ENCODE measurements around the gene PDE11A.
"Not testable (repeated sequence)": the region's sequence is repeated elsewhere in the genome, so short reads cannot be mapped to it uniquely, and the experiment has no call there.

The PDE11A gene

DNA sequence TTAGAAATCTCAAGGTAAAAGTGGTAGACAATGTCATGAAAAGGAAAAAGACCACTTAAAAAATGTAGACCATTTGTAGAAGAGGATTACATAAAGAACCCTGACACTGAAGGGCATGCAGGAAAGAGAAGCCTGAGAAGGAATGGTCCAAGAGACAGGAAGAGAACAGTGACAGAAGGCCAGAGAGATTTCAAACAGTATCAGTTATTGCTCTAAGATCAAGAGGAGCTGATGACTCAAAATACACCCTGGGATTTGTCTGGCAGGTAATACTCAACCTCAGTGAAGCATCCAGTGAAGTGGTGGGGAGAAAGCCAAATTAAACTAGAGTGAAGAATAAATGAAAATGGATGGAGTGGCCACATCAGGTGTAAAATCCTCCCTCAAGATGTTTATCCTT, 100.5 kb downstream of the PDE11A start:
- Histone ChIP-seq H3K9me3 (no peaks in the 10 kb centered on the region), H3K4me3 (no peak overlapping the region), H3K27me3 (ENCODE audit: low read depth) (no peaks in the 10 kb centered on the region), H3K36me3 (replicated peaks) (no peaks in the 10 kb centered on the region), H3K4me1 (no peaks in the 10 kb centered on the region)
- in situ Hi-C loops (cut with MboI; ENCODE audit: low sequenced_read_pairs): no loop called here
- no peak for DNase-seq (ENCODE audit: low spot score in 2 of 2)

DNA sequence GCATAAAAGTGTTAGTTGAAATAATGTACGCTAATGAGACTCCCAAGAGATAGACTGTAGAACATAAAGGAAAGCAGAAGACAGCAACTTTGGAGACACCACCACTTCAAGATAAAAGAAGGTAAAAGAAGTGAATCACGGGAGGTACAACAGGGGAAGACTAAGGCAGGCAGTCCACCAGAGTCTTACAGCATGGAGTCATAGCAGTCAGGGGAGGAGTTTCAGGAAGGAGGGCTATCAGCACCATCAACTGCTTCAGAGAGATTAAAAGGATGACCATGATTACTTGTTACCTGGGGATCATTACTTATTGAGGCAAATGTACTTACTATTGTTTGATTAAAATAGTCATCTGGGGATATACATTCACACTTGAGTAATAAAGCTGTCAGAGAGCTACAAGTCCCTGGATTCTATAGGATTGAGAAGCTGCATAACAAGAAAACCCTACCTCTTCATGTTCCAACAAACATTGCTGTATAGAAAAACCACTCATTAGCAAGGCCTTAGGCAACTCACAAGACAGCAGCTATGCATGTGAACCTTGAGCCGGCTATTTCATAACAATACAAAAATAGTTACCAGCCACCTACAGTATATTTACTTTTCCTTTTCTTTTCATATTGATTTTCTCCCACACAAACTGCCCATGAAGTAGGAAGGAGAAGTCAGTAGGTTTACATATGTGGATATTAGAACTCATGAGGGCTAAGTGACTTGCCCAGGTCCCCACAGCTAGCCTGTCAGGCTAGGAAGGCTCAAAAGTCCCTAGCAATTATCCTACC, 101.7 kb downstream of the PDE11A start:
- in situ Hi-C loops (cut with MboI; ENCODE audit: low sequenced_read_pairs): no loop called here
- Histone ChIP-seq H3K4me3 (no peak overlapping the region), H3K4me1 (no peaks in the 10 kb centered on the region), H3K9me3 (no peaks in the 10 kb centered on the region), H3K27me3 (ENCODE audit: low read depth) (no peaks in the 10 kb centered on the region), H3K36me3 (replicated peaks) (no peaks in the 10 kb centered on the region)
- peak in 1 of 2 experiments; percentile 35 for DNase-seq (ENCODE audit: low spot score in 2 of 2)

DNA sequence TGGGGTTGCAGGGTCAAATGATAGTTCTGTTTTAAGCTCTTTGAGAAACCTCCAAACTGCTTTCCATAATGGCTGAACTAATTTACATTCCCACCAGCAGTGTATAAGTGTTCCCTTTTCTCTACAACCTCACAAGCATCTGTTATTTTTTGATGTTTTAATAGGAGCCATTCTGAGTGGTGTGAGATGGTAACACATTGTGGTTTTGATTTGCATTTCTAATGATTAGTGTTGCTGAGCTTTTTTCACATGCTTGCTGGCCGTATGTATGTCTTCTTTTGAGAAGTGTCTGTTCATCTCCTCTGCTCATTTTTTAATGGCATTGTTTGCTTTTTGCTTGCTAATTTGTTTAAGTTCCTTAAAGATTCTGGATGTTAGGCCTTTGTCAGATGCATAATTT, 107.7 kb downstream of the PDE11A start:
- Histone ChIP-seq H3K9me3 (no peaks in the 10 kb centered on the region), H3K27me3 (ENCODE audit: low read depth) (no peaks in the 10 kb centered on the region), H3K36me3 (replicated peaks) (no peaks in the 10 kb centered on the region), H3K4me1 (no peaks in the 10 kb centered on the region), H3K4me3 (no peak overlapping the region)
- DNase-seq (ENCODE audit: low spot score in 2 of 2): no peak
- in situ Hi-C loops (cut with MboI; ENCODE audit: low sequenced_read_pairs): no loop called here

DNA sequence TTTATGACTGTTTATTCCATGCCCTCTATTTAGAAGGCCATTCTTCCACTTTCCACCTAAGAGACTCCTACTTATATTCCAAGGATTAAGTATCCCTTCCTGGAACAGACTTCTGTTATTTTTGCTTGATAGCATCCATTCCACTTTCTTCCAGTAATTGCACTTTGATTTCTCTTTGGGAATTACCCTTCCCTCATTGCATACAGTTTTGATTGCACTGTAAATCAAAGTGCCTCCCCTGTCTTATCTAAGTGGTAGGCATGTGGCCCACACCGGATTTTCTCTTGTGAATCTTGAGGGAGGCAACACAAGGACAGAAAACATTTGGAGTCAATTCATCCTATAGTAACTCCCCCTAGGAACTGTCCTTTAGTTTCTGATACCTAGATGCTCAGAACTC, 120.4 kb downstream of the PDE11A start:
- Histone ChIP-seq H3K36me3 (replicated peaks) (no peaks in the 10 kb centered on the region), H3K27me3 (ENCODE audit: low read depth) (no peaks in the 10 kb centered on the region; the same call in 1 of the 2 replicates), H3K4me3 (no peak overlapping the region), H3K4me1 (no peaks in the 10 kb centered on the region), H3K9me3 (no peaks in the 10 kb centered on the region)
- DNase-seq (ENCODE audit: low spot score in 2 of 2): no peak
- in situ Hi-C loops (cut with MboI; ENCODE audit: low sequenced_read_pairs): no loop called here

DNA sequence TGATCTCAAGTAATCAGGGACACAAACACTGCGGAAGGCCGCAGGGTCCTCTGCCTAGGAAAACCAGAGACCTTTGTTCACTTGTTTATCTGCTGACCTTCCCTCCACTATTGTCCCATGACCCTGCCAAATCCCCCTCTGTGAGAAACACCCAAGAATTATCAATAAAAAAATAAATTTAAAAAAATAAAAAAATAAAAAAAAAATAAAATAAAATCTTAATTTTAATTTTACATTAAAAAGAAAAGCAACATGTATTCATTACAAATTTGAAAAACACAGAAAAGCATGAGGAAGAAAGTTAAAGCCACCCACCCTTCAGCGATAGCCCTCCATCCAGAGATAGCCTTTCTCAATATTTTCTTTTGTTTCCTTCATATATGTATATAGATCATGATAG, 125.0 kb downstream of the PDE11A start:
- H3K4me1 ChIP-seq; H3K4me3 ChIP-seq; H3K9me3 ChIP-seq; DNase-seq (ENCODE audit: low spot score in 2 of 2); H3K27me3 ChIP-seq (ENCODE audit: low read depth); H3K36me3 ChIP-seq (replicated peaks); in situ Hi-C loops (cut with MboI; ENCODE audit: low sequenced_read_pairs): not testable (repeated sequence)

DNA sequence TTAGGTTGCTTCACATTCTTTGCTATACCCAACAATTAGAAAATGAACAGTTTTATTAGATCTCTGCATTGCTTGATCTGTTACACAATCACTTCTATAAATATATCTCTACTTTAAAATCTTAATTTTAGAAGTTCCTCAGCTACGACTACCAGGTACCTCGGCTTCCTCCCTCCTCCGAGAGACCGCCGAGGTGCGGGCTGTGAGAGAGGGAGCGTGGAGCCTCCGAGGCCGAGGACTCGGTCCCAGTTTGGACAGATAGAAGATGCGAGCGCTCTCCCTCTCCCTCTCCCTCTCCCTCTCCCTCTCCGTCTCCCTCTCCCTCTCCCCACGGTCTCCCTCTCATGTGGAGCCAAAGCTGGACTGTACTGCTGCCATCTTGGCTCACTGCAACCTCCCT, 128.0 kb downstream of the PDE11A start:
- in situ Hi-C loops (cut with MboI; ENCODE audit: low sequenced_read_pairs); H3K9me3 ChIP-seq; H3K36me3 ChIP-seq (replicated peaks); H3K4me1 ChIP-seq; H3K27me3 ChIP-seq (ENCODE audit: low read depth); DNase-seq (ENCODE audit: low spot score in 2 of 2); H3K4me3 ChIP-seq: not testable (repeated sequence)

DNA sequence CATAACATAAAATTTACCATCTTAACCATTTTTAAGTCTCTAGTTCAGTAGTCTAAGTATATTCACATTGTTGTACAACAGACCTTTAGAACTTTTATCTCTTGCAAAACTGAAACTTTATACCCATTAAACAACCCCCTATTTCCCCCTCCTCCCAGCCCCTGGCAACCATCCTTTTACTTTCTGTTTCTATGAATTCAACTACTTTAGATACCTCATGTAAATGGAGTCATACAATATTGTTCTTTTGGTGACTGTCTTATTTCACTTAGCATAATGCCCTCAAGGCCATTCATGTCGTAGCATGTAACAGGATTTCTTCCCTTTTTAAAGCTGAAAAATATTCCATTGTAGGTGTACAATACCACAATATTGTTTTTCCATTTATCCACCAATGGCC, 129.8 kb downstream of the PDE11A start:
- DNase-seq (ENCODE audit: low spot score in 2 of 2): peak; percentile 7 to 35
- Histone ChIP-seq H3K27me3 (ENCODE audit: low read depth) (0 out of 2 replicates have a peak, but pooled peaks cover 3% of the 10 kb centered on the region), H3K36me3 (replicated peaks) (no peaks in the 10 kb centered on the region), H3K9me3 (no peaks in the 10 kb centered on the region), H3K4me3 (no peak overlapping the region), H3K4me1 (peaks cover 9% of the 10 kb centered on the region)
- in situ Hi-C loops (cut with MboI; ENCODE audit: low sequenced_read_pairs): no loop called here

DNA sequence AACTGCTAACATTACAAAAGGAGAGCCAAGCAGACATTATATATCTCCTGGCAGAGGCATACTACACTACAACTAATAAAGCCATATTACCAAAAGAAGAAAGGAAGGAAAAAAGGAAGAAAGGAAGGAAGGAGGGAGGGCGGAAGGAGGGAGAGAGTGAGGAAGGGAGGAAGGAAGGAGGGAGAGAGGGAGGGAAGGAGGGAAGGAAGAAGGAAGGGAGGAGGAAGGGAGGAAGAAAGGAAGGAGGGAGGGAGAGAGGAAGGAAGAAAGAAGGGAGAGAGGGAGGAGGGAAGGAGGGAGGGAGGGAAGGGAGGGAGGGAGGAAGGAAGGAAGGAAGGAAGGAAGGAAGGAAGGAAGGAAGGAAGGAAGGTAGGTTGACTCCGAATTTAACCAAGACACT, 133.4 kb downstream of the PDE11A start:
- Histone ChIP-seq H3K9me3 (no peaks in the 10 kb centered on the region), H3K4me3 (no peak overlapping the region), H3K4me1 (peaks cover 9% of the 10 kb centered on the region), H3K27me3 (ENCODE audit: low read depth) (0 out of 2 replicates have a peak, but pooled peaks cover 3% of the 10 kb centered on the region), H3K36me3 (replicated peaks) (no peaks in the 10 kb centered on the region)
- in situ Hi-C loops (cut with MboI; ENCODE audit: low sequenced_read_pairs): no loop called here
- DNase-seq (ENCODE audit: low spot score in 2 of 2): no peak

DNA sequence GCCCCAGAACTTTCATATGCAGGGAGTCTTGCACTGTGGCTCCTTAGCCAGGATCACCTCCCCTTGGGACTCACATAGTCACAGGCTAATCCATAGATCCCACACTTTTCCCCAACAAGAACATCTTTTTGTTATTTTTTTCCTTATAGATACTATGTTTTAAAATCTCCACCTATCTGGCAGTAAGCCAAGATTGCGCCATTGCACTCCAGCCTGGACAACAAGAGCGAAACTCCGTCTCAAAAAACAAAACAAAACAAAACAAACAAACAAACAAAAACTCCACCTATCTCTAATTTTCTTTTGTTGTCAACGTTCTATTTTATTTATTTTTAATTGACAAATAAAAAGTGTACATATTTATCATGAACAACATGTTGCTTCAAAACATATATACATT, 141.7 kb downstream of the PDE11A start:
- Histone ChIP-seq H3K36me3 (replicated peaks) (no peaks in the 10 kb centered on the region), H3K27me3 (ENCODE audit: low read depth) (no peaks in the 10 kb centered on the region), H3K4me3 (no peak overlapping the region), H3K4me1 (peaks cover 4% of the 10 kb centered on the region; the same call in 1 of the 2 replicates), H3K9me3 (0 out of 2 replicates have a peak, but pooled peaks cover 3% of the 10 kb centered on the region)
- no peak for DNase-seq (ENCODE audit: low spot score in 2 of 2)
- in situ Hi-C loops (cut with MboI; ENCODE audit: low sequenced_read_pairs): no loop called here

DNA sequence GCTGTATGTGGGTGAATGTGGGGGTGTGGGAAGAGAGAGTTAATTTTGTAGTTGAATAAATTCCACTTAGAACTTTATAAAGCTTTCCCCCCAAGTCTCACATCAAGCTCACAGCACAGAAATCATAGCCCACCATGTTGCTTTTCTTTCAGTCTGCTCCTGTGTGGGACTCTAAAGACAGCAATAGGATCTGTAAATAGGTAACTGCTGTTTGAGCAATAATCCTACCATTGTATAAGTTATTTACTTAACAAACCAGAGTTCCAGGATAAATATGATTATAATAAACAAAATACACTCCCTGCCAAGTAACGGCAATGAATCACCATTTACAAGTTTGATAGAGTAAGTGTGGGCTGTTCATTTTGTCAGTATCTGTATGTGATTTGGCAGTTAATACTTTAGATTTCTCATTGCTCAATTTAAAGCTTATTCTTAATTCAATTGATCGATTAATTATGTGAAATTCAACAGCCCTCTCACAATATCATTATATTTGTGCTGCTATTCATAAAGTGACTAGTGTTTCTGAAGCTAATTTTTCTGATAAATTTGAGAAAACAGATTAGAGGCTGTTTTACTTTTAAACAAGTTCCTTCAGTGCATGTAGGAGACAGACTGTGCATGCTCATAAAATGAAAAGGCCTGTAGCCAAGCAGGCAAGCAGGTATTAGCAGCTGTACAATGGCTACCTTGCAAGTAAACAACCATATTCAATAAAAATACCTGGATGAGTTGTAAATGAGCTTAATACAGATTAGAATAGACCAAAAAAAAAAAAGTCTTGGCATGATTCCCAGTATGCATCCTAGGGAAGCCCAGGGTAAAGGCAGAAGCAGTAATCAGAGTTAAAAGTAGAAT, 142.7 kb downstream of the PDE11A start:
- H3K27me3 ChIP-seq (ENCODE audit: low read depth): no peaks in the 10 kb centered on the region
- in situ Hi-C loops (cut with MboI; ENCODE audit: low sequenced_read_pairs): no loop called here
- H3K4me1 ChIP-seq: peaks cover 4% of the 10 kb centered on the region; the same call in 1 of the 2 replicates
- no peak for DNase-seq (ENCODE audit: low spot score in 2 of 2)
- no peaks in the 10 kb centered on the region for H3K36me3 ChIP-seq (replicated peaks)
- H3K4me3 ChIP-seq: no peak overlapping the region
- H3K9me3 ChIP-seq: 0 out of 2 replicates have a peak, but pooled peaks cover 3% of the 10 kb centered on the region

DNA sequence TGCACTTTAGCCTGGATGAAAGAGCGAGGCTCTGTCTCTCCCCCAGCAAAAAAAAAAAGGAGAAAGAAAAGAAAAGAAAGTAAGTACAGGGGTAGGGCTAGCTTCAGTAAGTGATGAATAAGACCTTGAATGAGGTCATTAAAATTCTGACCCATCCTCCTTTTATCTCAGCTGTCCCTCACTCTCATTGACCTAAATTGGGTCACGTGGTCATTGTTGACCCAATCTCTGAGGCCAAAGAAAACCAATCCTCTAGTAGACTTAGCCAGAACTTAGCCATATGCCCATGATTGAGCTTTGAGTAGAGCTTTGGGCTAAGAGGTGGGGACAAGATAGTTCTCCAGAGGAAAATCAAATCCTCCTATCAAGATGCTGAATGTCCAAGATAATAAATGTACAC, 149.3 kb downstream of the PDE11A start:
- in situ Hi-C loops (cut with MboI; ENCODE audit: low sequenced_read_pairs): no loop called here
- Histone ChIP-seq H3K36me3 (replicated peaks) (no peaks in the 10 kb centered on the region), H3K4me3 (no peak overlapping the region), H3K9me3 (no peaks in the 10 kb centered on the region), H3K4me1 (no peaks in the 10 kb centered on the region), H3K27me3 (ENCODE audit: low read depth) (no peaks in the 10 kb centered on the region)
- no peak for DNase-seq (ENCODE audit: low spot score in 2 of 2)

DNA sequence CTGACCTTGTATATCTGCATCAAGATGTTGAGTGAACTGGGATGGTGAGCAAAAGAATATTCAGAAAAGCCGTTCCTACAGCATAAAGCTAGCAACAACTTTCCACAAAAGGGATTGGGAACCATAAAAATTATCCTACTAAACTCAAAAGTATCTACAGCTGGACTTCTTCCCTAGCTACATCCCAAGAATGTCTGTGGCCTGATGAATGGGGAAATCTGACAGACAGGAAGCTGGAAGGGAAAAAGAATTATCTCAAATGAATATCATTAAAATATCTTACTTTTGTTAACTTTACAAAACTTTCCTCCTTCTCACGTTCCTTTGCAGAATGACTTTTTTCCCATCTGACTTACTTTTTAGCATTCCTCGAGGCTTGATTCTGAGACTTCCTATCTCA, 150.9 kb downstream of the PDE11A start:
- no peaks in the 10 kb centered on the region for H3K36me3 ChIP-seq (replicated peaks)
- no peak overlapping the region for H3K4me3 ChIP-seq
- in situ Hi-C loops (cut with MboI; ENCODE audit: low sequenced_read_pairs): no loop called here
- no peak for DNase-seq (ENCODE audit: low spot score in 2 of 2)
- no peaks in the 10 kb centered on the region for H3K9me3 ChIP-seq
- H3K27me3 ChIP-seq (ENCODE audit: low read depth): no peaks in the 10 kb centered on the region
- H3K4me1 ChIP-seq: no peaks in the 10 kb centered on the region

DNA sequence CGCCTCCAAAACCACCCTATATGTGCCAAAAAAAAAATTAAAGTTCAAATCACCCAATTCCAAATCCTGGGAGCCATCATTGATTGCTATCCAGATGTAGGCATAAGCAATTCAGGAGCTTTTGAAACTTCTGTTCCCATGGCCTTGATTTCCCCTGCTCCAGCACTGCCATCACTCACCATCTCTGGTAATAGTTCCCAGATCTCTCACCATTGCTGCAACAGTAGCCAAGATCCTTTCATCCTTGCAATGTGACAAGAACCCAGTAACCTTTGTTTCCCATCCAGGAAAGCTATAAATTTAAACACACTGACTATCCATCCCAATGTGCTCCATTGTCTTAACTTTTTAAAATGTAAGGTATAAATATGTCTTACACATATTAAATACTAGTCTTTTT, 155.4 kb downstream of the PDE11A start:
- H3K4me1 ChIP-seq: no peaks in the 10 kb centered on the region
- H3K36me3 ChIP-seq (replicated peaks): no peaks in the 10 kb centered on the region
- H3K27me3 ChIP-seq (ENCODE audit: low read depth): no peaks in the 10 kb centered on the region
- in situ Hi-C loops (cut with MboI; ENCODE audit: low sequenced_read_pairs): no loop called here
- no peak overlapping the region for H3K4me3 ChIP-seq
- H3K9me3 ChIP-seq: no peaks in the 10 kb centered on the region
- no peak for DNase-seq (ENCODE audit: low spot score in 2 of 2)

DNA sequence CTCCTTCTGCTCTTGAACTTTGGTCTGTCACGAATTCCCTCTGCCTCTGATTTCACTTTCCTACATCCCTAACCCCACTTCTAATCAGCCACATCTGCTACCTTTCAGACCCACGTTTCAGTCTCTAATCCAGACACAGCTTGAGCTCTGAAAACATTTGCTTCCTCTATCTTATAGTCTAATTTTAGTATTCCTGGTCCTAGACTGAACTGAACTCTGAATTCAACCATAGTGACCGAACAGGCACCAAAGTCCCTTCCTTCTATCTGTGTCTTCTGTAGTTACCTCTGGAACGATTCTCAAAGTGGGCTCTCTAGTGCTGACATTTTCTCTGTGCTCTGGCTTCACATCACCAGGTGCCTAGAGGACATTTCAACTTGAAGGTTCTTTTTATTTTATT, 156.2 kb downstream of the PDE11A start:
- H3K9me3 ChIP-seq: no peaks in the 10 kb centered on the region
- DNase-seq (ENCODE audit: low spot score in 2 of 2): no peak
- in situ Hi-C loops (cut with MboI; ENCODE audit: low sequenced_read_pairs): no loop called here
- no peaks in the 10 kb centered on the region for H3K36me3 ChIP-seq (replicated peaks)
- H3K4me1 ChIP-seq: no peaks in the 10 kb centered on the region
- H3K4me3 ChIP-seq: no peak overlapping the region
- H3K27me3 ChIP-seq (ENCODE audit: low read depth): no peaks in the 10 kb centered on the region

All from HAP-1 (cell line).